IMR-90 (cell line): ENCODE measurements around the gene GRIPAP1. TPM values are rescaled to one million over a fixed set of nuclear protein-coding genes. Genes with fewer than 3 reads are reported as not detected.

ENCODE experiments used
- ATAC-seq: fragments of 200-7000 bp; cut with Tn5 transposase; 2 replicates; pipeline ENCODE4 v1.9.1; 2020; ENCODE audit warnings: low read depth, mild to moderate bottlenecking, moderate library complexity
- BruUV-seq: library from RNA; stranded (reverse); fragments of 400-500 nt; replicated peaks from 2 replicates; lab custom pipeline; 2021; lab: Mats Ljungman, UMichigan
- CTCF ChIA-PET: fragments of 300-600 bp; formaldehyde crosslinking; extraction: SDS; loops from one replicate; lab custom pipeline; 2021; ENCODE audit warnings: antibody characterized with exemption; lab: Yijun Ruan, JAX
- POLR2A ChIA-PET: fragments of 300-600 bp; sonication (Branson Sonifier 250); formaldehyde crosslinking; loops from one replicate; lab custom pipeline; 2022; ENCODE audit warnings: antibody characterized with exemption; ENCODE audit not compliant: unreplicated experiment; lab: Charles Lee
- DNase-seq: peaks from one replicate; pipeline ENCODE4 v3.0.0; 2013
- H2AFZ ChIP-seq: replicated peaks from 2 replicates; pipeline ENCODE3; 2013; ENCODE audit warnings: low read length, mild to moderate bottlenecking; ENCODE audit not compliant: poor library complexity
- H2AK5ac ChIP-seq: 2 replicates; pipeline ENCODE4 v1.6.1; 2013; ENCODE audit warnings: low read depth, low read length, inconsistent platforms
- H2AK9ac ChIP-seq: replicated peaks from 2 replicates; pipeline ENCODE3; 2013; ENCODE audit warnings: mild to moderate bottlenecking, low read depth, low read length, moderate library complexity; ENCODE audit not compliant: poor library complexity
- H2BK120ac ChIP-seq: 2 replicates; pipeline ENCODE4 v1.6.1; 2013; ENCODE audit warnings: low read depth, low read length, inconsistent platforms
- H2BK15ac ChIP-seq: 3 replicates; pipeline ENCODE4 v1.6.1; 2013; ENCODE audit warnings: low read depth, low read length, inconsistent platforms
- H2BK20ac ChIP-seq: 2 replicates; pipeline ENCODE4 v1.6.1; 2013; ENCODE audit warnings: low read depth, mild to moderate bottlenecking, inconsistent platforms, low read length, moderate library complexity
- H2BK5ac ChIP-seq: 2 replicates; pipeline ENCODE4 v1.6.1; 2013; ENCODE audit warnings: mild to moderate bottlenecking, low read depth, low read length, inconsistent platforms; ENCODE audit not compliant: poor library complexity, severe bottlenecking
- H3K14ac ChIP-seq: replicated peaks from 2 replicates; pipeline ENCODE4 v1.6.1; 2013; ENCODE audit warnings: low read depth, low read length, inconsistent platforms
- H3K18ac ChIP-seq: 2 replicates; pipeline ENCODE4 v1.6.1; 2013; ENCODE audit warnings: low read depth, low read length, control low read depth
- H3K23ac ChIP-seq: 2 replicates; pipeline ENCODE4 v1.6.1; 2013; ENCODE audit warnings: low read depth, low read length, inconsistent platforms
- H3K27ac ChIP-seq: 2 replicates; pipeline ENCODE4 v1.5.1; 2013; ENCODE audit warnings: mild to moderate bottlenecking, control low read depth, low read length; ENCODE audit not compliant: insufficient read depth
- H3K27me3 ChIP-seq: 2 replicates; pipeline ENCODE4 v1.6.1; 2013; ENCODE audit warnings: low read length; ENCODE audit not compliant: control insufficient read depth, insufficient read depth
- H3K36me3 ChIP-seq: 2 replicates; pipeline ENCODE4 v1.6.1; 2013; ENCODE audit warnings: low read length, mixed read lengths; ENCODE audit not compliant: control insufficient read depth, insufficient read depth
- H3K4ac ChIP-seq: 2 replicates; pipeline ENCODE4 v1.6.1; 2013; ENCODE audit warnings: low read depth, low read length, inconsistent platforms
- H3K4me1 ChIP-seq: 2 replicates; pipeline ENCODE4 v1.6.1; 2013; ENCODE audit warnings: low read length, mixed read lengths; ENCODE audit not compliant: control insufficient read depth, insufficient read depth
- H3K4me2 ChIP-seq: 2 replicates; pipeline ENCODE4 v1.6.1; 2013; ENCODE audit warnings: low read depth, mild to moderate bottlenecking, control low read depth, low read length, moderate library complexity
- H3K4me3 ChIP-seq: 2 replicates; pipeline ENCODE4 v1.5.1; 2013; ENCODE audit warnings: low read depth, mild to moderate bottlenecking, control low read depth, low read length, moderate library complexity; ENCODE audit not compliant: insufficient read depth
- H3K56ac ChIP-seq: 2 replicates; pipeline ENCODE4 v1.6.1; 2013; ENCODE audit warnings: low read length, inconsistent platforms; ENCODE audit not compliant: insufficient read depth; ENCODE audit errors: extremely low read depth
- H3K79me1 ChIP-seq, 2 experiments: 2 replicates each; pipeline ENCODE4 v1.6.1; 2013; ENCODE audit warnings: low read length in 2 of 2, inconsistent platforms in 1 of 2, low read depth in 1 of 2
- H3K9ac ChIP-seq: 2 replicates; pipeline ENCODE4 v1.6.1; 2013; ENCODE audit warnings: low read depth, low read length, control low read depth
- H3K9me1 ChIP-seq: 2 replicates; pipeline ENCODE4 v1.6.1; 2013; ENCODE audit warnings: low read length, inconsistent platforms; ENCODE audit not compliant: insufficient read depth
- H3K9me3 ChIP-seq: 2 replicates; pipeline ENCODE4 v1.6.1; 2013; ENCODE audit warnings: low read length; ENCODE audit not compliant: control insufficient read depth, insufficient read depth
- H4K20me1 ChIP-seq: 2 replicates; pipeline ENCODE4 v1.6.1; 2013; ENCODE audit warnings: low read length, inconsistent platforms; ENCODE audit not compliant: insufficient read depth
- H4K5ac ChIP-seq: 2 replicates; pipeline ENCODE4 v1.6.1; 2013; ENCODE audit warnings: mild to moderate bottlenecking, low read depth, low read length, control low read depth
- H4K8ac ChIP-seq, 2 experiments: 2 replicates each; pipeline ENCODE4 v1.6.1; 2013; ENCODE audit warnings: low read depth in 2 of 2, low read length in 2 of 2, control low read depth in 1 of 2, inconsistent platforms in 1 of 2
- H4K91ac ChIP-seq: 2 replicates; pipeline ENCODE4 v1.6.1; 2013; ENCODE audit warnings: low read depth, low read length, inconsistent platforms; ENCODE audit not compliant: insufficient read depth
- BHLHE40 ChIP-seq: fragments of 150-350 bp; IDR thresholded peaks from 2 replicates; pipeline ENCODE4 v1.6.1; 2016; ENCODE audit warnings: mild to moderate bottlenecking, low read depth, low read length
- CEBPB ChIP-seq: IDR thresholded peaks from 2 replicates; pipeline ENCODE4 v1.6.1; 2012; ENCODE audit warnings: low read depth, low read length, improper control_type of control experiment
- CHD1 ChIP-seq: IDR thresholded peaks from 2 replicates; pipeline ENCODE4 v1.6.1; 2012; ENCODE audit warnings: low read depth, low read length, improper control_type of control experiment
- FOS ChIP-seq: fragments of 150-350 bp; IDR thresholded peaks from 2 replicates; pipeline ENCODE4 v1.6.1; 2016; ENCODE audit warnings: low read depth, low read length
- MAFK ChIP-seq: IDR thresholded peaks from 2 replicates; pipeline ENCODE4 v1.6.1; 2012; ENCODE audit warnings: low read depth, low read length, improper control_type of control experiment
- MAZ ChIP-seq: IDR thresholded peaks from 2 replicates; pipeline ENCODE4 v1.6.1; 2012; ENCODE audit warnings: low read depth, mild to moderate bottlenecking, low read length, improper control_type of control experiment, moderate library complexity, borderline replicate concordance
- MXI1 ChIP-seq: IDR thresholded peaks from 2 replicates; pipeline ENCODE4 v1.6.1; 2012; ENCODE audit warnings: low read depth, mild to moderate bottlenecking, low read length, moderate library complexity, borderline replicate concordance
- NFE2L2 ChIP-seq: fragments of 150-350 bp; IDR thresholded peaks from 2 replicates; pipeline ENCODE4 v1.6.1; 2016; ENCODE audit warnings: low read depth, mild to moderate bottlenecking, low read length
- POLR2A ChIP-seq: IDR thresholded peaks from 2 replicates; pipeline ENCODE4 v1.6.1; 2012; ENCODE audit warnings: mild to moderate bottlenecking, low read depth, low read length
- RAD21 ChIP-seq: IDR thresholded peaks from 2 replicates; pipeline ENCODE4 v1.6.1; 2012; ENCODE audit warnings: low read length, improper control_type of control experiment
- RCOR1 ChIP-seq: IDR thresholded peaks from 2 replicates; pipeline ENCODE4 v1.6.1; 2012; ENCODE audit warnings: mild to moderate bottlenecking, low read length, improper control_type of control experiment; ENCODE audit not compliant: insufficient replicate concordance
- RFX5 ChIP-seq: IDR thresholded peaks from 2 replicates; pipeline ENCODE4 v1.8.0; 2012; ENCODE audit warnings: low read depth, mild to moderate bottlenecking, low read length, moderate library complexity
- SMC3 ChIP-seq: fragments of 150-350 bp; IDR thresholded peaks from 2 replicates; pipeline ENCODE4 v1.6.1; 2016; ENCODE audit warnings: low read depth, mild to moderate bottlenecking, antibody characterized with exemption, low read length, moderate library complexity
- USF2 ChIP-seq: fragments of 150-350 bp; IDR thresholded peaks from 2 replicates; pipeline ENCODE4 v1.6.1; 2017; ENCODE audit warnings: mild to moderate bottlenecking, antibody characterized with exemption, low read length, low read depth
- WGBS, 2 experiments: methylation state at CpG; one replicate each; pipeline versions ENCODE4 v1.1.5 to v1.1.7; 2013; ENCODE audit warnings: missing lambda C conversion rate in 2 of 2; ENCODE audit not compliant: insufficient read length in 1 of 2; ENCODE audit errors: extremely low coverage in 2 of 2; 5-methylcytosine and 5-hydroxymethylcytosine counted together
- dilution Hi-C: fragments of 300-500 bp; cut with HindIII; formaldehyde crosslinking; loops from one replicate; pipeline ENCODE4 v1.14.3; 2018; ENCODE audit warnings: low sequenced_read_pairs; ENCODE audit not compliant: unreplicated experiment
- in situ Hi-C: fragments of 300-500 bp; cut with MboI; formaldehyde crosslinking; loops from 3 replicates; pipeline ENCODE4 v1.14.3; 2019; ENCODE audit warnings: low sequenced_read_pairs, inconsistent platforms, mixed read lengths
- intact Hi-C: fragments of 100-400 bp; cut with micrococcal nuclease; formaldehyde crosslinking; loops from 2 replicates; pipeline ENCODE4 v1.10.0; 2022
- polyA plus RNA-seq, 3 experiments: library from polyadenylated mRNA; depleted of rRNA; stranded (reverse); fragments of >200 nt; gene quantifications; 2 replicates each; pipeline ENCODE4 v1.2.3, GENCODE V29; 2012; ENCODE audit warnings: low replicate concordance in 1 of 3
- total RNA-seq: library from RNA; depleted of rRNA; stranded (reverse); fragments of >200 nt; gene quantifications from 2 replicates; pipeline ENCODE4 v1.2.3, GENCODE V29; 2012
- TF ChIP-seq, protein P1 (sequence below): fragments of 150-350 bp; IDR thresholded peaks from 2 replicates; pipeline ENCODE4 v1.6.1; 2016; ENCODE audit warnings: low read depth, mild to moderate bottlenecking, low read length, moderate library complexity, borderline replicate concordance
- TF ChIP-seq, protein P2 (sequence below): conservative IDR thresholded peaks from 2 replicates; pipeline ENCODE4 v1.5.1; 2012; ENCODE audit warnings: mild to moderate bottlenecking, low read depth, low read length, improper control_type of control experiment

The GRIPAP1 gene
- total and polyA plus RNA-seq, 2 of the 4 experiments (the other 2 are of a cell fraction): 17.9 to 25.0 TPM

DNA sequence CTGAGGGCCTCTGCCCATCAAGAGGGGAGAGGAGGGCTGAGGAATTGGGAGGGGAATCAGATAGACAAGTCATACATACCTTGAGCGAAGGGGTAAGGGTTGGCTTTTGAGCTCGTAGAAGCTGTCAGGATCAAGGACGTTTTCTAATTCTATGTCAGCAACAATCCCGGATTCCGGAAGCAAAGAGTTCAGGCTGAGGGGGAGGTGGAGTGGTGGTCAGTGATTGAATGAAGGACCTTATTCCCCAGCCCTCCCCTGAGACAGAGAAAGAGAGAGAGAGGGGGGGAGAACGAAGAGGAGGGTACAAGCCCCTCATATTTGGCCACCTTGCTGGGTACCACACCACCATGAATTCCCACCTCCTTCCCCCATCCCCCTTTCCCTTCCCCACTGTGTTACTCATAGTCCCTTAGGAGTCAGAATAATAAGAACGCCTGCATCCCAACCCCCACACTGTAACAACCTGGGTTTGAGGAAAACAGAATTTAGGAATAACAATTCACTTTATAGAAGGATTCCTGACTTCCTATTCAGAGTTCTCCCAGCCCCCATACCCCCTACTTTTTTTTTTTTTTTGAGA, 38.4 kb upstream of the GRIPAP1 start:
- peak overlapping the region; percentile 45 for H3K4me2 ChIP-seq
- H2BK20ac ChIP-seq: peak overlapping the region; percentile 14; the same call in 1 of the 2 replicates
- POLR2A ChIA-PET: no interaction called here
- H3K27me3 ChIP-seq: no peaks in the 10 kb centered on the region
- no CpG with 5 or more reads among the region's 7 CpGs for WGBS, 2 experiments
- no peak overlapping the region for H2AFZ ChIP-seq
- TF ChIP-seq RFX5 (no peak), NFE2L2 (no peak), FOS (no peak), MAZ (no peak), CHD1 (no peak), BHLHE40 (no peak), MAFK (no peak), RAD21 (no peak), RCOR1 (no peak), POLR2A (no peak), USF2 (no peak), SMC3 (no peak), CEBPB (no peak), MXI1 (no peak)
- TF ChIP-seq, protein P1, sequence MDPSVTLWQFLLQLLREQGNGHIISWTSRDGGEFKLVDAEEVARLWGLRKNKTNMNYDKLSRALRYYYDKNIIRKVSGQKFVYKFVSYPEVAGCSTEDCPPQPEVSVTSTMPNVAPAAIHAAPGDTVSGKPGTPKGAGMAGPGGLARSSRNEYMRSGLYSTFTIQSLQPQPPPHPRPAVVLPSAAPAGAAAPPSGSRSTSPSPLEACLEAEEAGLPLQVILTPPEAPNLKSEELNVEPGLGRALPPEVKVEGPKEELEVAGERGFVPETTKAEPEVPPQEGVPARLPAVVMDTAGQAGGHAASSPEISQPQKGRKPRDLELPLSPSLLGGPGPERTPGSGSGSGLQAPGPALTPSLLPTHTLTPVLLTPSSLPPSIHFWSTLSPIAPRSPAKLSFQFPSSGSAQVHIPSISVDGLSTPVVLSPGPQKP: no peak
- TF ChIP-seq, protein P2, sequence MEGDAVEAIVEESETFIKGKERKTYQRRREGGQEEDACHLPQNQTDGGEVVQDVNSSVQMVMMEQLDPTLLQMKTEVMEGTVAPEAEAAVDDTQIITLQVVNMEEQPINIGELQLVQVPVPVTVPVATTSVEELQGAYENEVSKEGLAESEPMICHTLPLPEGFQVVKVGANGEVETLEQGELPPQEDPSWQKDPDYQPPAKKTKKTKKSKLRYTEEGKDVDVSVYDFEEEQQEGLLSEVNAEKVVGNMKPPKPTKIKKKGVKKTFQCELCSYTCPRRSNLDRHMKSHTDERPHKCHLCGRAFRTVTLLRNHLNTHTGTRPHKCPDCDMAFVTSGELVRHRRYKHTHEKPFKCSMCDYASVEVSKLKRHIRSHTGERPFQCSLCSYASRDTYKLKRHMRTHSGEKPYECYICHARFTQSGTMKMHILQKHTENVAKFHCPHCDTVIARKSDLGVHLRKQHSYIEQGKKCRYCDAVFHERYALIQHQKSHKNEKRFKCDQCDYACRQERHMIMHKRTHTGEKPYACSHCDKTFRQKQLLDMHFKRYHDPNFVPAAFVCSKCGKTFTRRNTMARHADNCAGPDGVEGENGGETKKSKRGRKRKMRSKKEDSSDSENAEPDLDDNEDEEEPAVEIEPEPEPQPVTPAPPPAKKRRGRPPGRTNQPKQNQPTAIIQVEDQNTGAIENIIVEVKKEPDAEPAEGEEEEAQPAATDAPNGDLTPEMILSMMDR: no peak
- peak overlapping the region; percentile 59 for H3K9ac ChIP-seq
- peak overlapping the region; percentile 93 for H3K4ac ChIP-seq
- peak overlapping the region; percentile 16 for H3K4me3 ChIP-seq
- no peak for ATAC-seq
- peak overlapping the region; percentile 49 for H3K18ac ChIP-seq
- in situ Hi-C loops (no loop called here), dilution Hi-C loops (no loop called here), intact Hi-C loops (loop anchor here (5.0 kb wide), 1 partner anchor 123 kb away; the partner anchor contains the start of gene PIM2)
- no peaks in the 10 kb centered on the region for H3K9me3 ChIP-seq
- BruUV-seq: no TSS peak
- H2BK120ac ChIP-seq: peak overlapping the region; percentile 60
- H2BK15ac ChIP-seq: peak overlapping the region; percentile 85; the same call in 2 of the 3 replicates
- peak overlapping the region; percentile 81 for H3K14ac ChIP-seq
- H3K56ac ChIP-seq: peak overlapping the region; percentile 67; the same call in 1 of the 2 replicates
- H4K5ac ChIP-seq: peak overlapping the region; percentile 60
- peak; percentile 25 for DNase-seq
- peak overlapping the region; percentile 54 to 89 for H4K8ac ChIP-seq
- peaks cover 34% of the 10 kb centered on the region for H3K36me3 ChIP-seq
- H4K91ac ChIP-seq: peak overlapping the region; percentile 89
- H3K9me1 ChIP-seq: no peaks in the 10 kb centered on the region
- H4K20me1 ChIP-seq: no peaks in the 10 kb centered on the region
- H3K27ac ChIP-seq: peak overlapping the region; percentile 80
- CTCF ChIA-PET: no interaction called here
- H3K23ac ChIP-seq: peak overlapping the region; percentile 46
- peak overlapping the region; percentile 68 for H2AK5ac ChIP-seq
- peak overlapping the region; percentile 85 for H2BK5ac ChIP-seq
- peaks cover 0 to 33% of the 10 kb centered on the region in 2 experiments; a peak in 2 of 4 replicates for H3K79me1 ChIP-seq
- H2AK9ac ChIP-seq: peak overlapping the region; percentile 79
- H3K4me1 ChIP-seq: peaks cover 16% of the 10 kb centered on the region
